HG03558 (cell line): ENCODE results near the gene PRRC2A.

Experiments
- ATAC-seq: cut with Tn5 transposase; IDR thresholded peaks from one replicate; pipeline ENCODE4 v1.9.1; 2021; ENCODE audit warnings: moderate number of reproducible peaks; ENCODE audit not compliant: unreplicated experiment; ENCODE audit errors: extremely low read depth

Gene PRRC2A

GRCh38 chr6:31643818-31644454, 23.4 kb downstream of the PRRC2A start:
- ATAC-seq: no peak

- no peak for ATAC-seq
Measured at GRCh38 chr6:31645325-31645724, 24.8 kb downstream of the PRRC2A start.

GRCh38 chr6:31651602-31652191, 31.2 kb downstream of the PRRC2A start:
- ATAC-seq: no peak

DNA sequence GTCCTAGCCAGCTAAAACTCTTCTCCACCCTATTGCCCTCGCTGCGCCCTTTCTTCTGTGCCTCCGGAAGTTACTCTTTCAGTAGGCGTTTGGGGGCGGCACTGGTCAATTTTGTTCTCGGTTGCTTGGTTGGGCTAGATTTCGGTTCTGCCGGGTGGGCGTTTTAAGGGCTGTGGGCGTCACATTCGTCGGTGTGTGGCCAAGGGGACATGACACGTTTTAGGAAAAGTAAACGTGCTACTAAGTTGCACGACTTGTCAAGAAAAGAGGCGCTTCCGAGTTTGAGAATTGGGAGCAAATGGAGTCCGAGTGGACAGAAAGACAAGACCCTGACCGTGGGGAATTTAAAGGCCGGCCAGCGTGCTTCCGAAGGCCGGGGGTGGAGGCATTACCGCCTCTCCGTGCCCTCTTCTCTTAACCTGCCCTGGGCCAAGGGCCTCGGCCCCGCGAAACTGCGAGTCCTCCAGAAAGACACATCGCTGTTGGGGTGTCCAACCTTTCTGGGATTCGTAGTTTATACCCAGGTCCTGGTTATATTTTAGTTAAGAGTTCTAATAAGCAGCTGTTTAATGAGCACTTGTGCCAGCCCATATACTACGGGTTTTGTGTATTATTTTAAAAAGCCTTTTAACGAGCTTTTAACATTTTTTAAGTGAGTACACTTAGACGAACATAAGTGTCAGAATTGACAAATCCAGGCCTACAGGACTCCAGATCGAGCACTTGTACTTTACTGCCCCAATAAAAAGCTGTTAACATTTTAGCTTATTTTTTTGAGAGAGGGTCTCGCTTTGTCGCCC, 32.6 kb downstream of the PRRC2A start:
- no peak for ATAC-seq

- no peak for ATAC-seq
Measured at GRCh38 chr6:31654574-31655348, 34.2 kb downstream of the PRRC2A start.

GRCh38 chr6:31655349-31656237, 35.1 kb downstream of the PRRC2A start, which contains the start of gene APOM:
TSS of gene APOM (plus strand) at chr6:31655894. CDS start at chr6:31655967, 73 bp downstream.
- no peak for ATAC-seq

DNA sequence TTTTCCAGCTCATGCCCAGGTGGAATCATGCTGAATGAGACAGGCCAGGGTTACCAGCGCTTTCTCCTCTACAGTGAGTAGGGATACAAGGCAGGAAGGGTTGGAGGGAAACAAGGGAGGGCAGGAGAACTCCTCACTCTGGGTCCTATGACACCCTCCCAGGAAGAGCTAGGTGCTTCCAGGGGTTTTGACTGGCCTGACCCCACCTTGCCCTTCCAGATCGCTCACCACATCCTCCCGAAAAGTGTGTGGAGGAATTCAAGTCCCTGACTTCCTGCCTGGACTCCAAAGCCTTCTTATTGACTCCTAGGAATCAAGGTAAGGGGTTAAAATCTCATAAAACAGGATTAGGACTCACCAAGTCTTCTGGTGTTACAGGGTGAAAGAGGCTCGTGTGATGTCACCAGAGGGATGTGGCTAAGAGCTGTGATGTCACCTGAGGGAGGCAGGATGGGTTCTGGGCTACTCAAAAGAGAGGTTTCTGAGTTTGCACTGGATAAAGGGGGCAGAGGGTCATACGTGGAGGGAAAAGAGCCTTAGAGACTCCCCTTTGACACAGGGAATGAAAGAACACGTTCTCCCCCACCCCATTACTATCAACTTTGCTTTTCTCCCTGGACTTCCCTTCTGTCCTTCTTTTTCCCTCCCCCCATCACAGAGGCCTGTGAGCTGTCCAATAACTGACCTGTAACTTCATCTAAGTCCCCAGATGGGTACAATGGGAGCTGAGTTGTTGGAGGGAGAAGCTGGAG, 37.1 kb downstream of the PRRC2A start:
- ATAC-seq: no peak

DNA sequence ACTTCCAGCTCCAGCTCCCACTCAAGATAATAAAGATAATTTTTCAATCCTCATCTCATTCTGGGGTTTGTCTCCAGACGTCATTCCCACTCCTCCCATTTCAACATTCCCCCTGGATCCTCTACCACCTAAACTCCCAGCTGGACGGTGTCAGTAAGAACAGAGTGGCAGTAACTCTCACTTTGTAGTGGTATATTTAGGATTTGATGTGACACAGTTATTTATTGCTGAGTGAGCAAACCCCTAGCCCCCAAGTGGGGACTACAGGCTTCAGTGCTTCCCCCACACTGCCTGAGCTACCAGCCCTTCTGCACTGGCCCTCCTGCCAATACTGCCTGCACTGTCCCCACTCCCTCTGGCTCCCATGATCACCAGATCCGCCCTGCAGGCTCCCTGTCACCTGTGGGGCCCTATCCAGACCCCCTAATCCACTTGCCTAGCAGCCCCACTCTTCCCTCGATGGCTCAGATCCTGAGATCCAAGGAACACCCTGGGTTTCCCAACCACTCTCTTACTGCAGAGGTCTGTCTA, 37.7 kb downstream of the PRRC2A start:
- ATAC-seq: no peak

DNA sequence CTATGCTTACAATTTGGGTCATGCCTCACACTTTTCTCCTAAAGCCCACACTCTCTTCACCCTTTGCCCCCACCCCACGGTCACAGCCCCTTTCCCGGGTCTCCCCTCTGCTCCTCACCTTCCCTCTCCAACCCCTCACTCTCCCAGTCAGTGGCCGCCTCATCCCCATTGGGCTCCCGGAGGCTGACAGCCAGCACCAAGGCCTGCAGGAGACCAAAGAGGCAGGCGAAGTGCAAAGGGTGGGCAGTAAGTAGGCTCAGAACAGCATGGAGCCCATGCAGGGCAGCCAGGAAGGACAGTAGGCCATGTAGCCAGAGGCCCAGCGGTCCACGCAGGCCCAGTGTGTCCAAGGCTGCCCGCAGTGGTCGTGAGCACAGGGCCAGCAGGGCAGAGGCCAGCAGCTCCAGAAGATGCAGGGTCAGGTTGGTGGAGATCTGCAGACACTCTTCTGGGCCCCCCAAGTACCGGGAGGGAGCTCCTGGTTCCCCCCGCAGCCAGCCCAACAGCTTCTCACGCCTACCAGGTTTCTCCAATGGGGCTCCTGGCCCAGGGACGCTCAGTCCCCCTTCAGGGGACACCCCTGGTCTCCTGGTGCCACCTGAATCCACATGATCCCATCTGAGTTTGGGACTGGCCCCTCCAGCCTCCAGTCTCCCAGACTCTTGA, 38.6 kb downstream of the PRRC2A start:
- ATAC-seq: no peak

DNA sequence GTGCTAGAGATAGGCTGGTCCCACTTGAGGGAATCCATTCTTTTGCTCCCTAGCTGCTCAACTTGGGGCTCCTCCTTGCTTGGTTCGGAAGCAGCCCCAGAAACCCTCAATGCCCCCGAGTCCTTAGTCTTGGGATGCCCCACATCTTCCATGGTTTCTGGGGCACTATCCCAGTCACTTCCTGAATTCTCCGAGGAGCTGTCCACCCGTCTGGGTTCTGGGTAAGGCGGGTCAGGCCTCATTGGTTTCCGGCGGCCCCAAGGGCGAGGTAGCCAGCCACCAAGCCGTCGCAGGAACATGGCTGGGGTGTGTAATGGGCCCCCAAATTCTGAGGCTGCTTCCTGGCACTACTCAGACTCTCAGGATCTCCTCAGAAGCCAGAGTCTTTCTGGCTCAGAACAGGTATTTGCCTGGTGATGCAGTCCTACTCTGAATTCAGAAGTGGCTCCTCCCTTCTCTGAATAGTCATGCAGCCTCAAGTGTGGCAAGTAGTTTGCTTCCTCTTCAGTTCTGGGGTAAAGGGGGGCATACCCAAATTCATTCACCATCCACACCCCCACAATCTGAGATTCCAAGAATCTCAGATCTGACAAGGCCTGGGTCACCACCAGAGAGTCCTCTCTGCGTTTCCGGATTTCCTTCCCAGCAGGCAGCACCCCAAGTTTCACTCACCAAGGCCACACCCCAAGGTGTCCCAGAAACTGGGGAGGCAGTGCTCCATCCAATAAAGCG, 39.3 kb downstream of the PRRC2A start:
- ATAC-seq: no peak

DNA sequence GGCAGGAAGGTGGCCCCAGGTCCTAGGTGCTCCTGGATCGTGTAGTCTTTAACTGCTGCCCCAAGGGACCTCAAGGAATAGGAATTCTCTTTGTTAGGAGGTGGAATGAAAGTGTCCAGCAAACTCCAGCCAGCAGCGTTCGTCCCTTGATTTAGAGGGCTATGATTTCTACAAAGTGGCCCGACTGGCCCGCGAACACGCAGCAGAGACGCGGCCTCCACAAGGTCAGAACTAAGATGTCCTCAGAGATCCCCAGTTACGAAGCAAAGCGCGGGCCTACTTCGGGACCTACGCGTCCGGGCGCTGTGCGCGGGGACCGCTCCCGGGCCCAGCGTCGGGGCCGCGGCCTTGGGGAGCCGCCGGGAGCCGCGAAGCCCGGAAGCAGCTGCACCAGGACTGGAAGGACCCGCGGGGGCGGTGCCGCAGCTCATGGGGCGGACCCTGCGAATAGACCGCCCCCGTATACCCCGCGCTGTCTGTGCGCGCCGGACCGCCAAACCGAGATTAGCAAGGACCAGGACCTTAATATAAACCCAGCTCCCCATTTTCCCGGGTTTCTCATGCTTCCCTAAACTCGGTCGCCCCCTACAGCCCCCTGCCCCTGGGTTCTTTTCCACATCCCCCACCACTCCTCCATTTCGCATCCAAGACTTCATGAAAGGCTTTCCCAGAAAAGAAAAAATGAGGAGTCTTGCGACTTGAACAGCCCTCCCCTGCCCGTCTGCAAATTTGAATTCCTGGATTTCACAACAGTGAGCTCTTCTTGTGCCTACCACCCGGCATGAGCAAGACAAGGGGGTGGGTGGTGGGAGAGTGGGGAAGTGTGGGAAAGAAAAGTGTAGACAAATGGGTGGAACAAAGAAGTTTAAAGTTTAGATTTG, 40.1 kb downstream of the PRRC2A start, which contains the start of gene C6orf47:
TSS of gene C6orf47 (minus strand) at position 398 of the 881 bp plus-strand sequence. CDS start 831 bp downstream, outside the sequence.
- ATAC-seq: no peak

- no peak for ATAC-seq
Measured at GRCh38 chr6:31661262-31662123, 41.0 kb downstream of the PRRC2A start.

DNA sequence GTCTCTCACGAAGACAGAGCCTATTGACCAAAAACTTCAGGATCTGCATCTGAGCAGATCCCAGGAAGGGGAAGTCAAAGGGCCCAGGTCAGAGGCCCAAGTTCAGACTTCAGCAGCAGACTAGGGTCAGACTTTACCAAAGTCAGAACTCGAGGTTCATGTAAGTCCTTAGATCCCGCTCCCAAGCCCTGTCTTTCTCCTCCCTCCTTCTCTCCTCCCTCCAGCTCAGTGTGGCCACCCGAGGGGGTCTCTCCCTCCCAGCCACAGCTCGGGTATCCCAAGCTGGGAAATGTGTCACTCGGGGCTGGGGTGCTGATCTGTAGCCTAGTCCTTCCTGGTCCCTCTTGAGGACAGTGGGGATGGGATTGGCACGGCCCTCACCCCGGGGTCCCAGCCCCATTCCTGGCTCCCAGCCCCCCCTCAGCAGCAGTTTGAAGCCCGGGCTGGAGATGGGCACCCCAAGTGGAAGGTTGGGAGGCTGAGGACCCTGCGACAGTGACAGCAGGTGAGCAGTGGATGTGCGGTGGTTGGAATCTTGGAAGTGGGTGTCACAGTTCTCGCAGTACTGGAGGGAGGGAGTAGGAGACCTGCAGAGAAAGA, 41.7 kb downstream of the PRRC2A start:
- ATAC-seq: no peak

DNA sequence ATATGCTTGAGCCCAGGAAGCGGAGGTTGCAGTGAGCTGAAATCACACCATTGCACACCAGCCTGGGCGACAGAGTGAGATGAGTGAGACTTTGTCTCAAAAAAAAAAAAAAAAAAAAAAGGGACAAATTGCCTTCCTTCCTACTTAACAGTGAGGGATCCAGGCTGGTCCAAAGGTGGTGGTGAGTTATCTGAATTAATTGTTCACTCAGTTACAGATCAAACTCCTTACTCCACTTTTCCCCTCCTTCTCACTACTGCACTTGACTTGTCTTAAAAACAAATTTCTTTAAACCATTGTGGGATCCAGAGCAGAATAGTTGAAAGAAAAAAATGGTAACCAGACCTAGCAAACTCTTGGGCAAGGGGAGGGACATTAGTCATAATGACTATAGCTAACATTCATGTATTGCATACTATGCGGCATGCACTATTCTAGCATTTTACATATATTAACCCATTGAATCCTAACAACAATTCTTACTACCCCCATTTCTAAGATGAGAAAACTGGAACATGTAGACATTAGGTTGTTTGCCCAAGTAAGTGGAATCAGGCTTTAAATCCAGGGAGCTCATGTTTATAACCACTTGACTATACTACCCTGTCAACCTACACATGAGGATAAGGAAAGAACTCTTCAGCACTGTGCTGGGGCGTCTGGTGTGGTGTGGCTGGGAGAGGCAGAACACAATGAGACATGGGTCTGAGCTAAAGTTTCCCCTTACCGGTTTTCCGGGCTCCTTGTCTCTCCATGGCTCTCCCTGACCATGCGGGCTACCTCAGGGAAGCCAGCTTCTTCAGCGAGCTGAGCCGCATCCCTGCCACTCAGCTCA, 42.8 kb downstream of the PRRC2A start:
- no peak for ATAC-seq
